Ascending aorta (tissue), 2 donors: ENCODE results near the gene CRTAC1. TPM values are rescaled to one million over a fixed set of nuclear protein-coding genes. Genes with fewer than 3 reads are reported as not detected.

ENCODE experiments used
- DNase-seq, 2 donors: peaks; one replicate each; pipeline ENCODE4 v3.0.0-alpha.2; 2019; ENCODE audit warnings: low spot score in 2 of 2
- H3K27ac ChIP-seq, 2 donors: fragments of 200-600 bp; sonication (generic); one replicate each; pipeline ENCODE4 v1.5.1; 2016 to 2017; ENCODE audit warnings: mild to moderate bottlenecking in 1 of 2
- H3K27me3 ChIP-seq: fragments of 200-600 bp; sonication (generic); one replicate; pipeline ENCODE4 v1.5.1; 2017
- H3K36me3 ChIP-seq, 2 donors: fragments of 200-600 bp; sonication (generic); one replicate each; pipeline ENCODE4 v1.5.1; 2016
- H3K4me1 ChIP-seq, 2 donors: fragments of 200-600 bp; sonication (generic); one replicate each; pipeline ENCODE4 v1.5.1; 2016 to 2017; ENCODE audit warnings: mild to moderate bottlenecking in 1 of 2
- H3K4me3 ChIP-seq, 2 donors: fragments of 200-600 bp; sonication (generic); one replicate each; pipeline ENCODE4 v1.5.1; 2016 to 2017; ENCODE audit warnings: mild to moderate bottlenecking in 1 of 2
- H3K9me3 ChIP-seq, 2 donors: fragments of 200-600 bp; sonication (generic); one replicate each; pipeline ENCODE4 v1.5.1; 2016
- intact Hi-C: fragments of 100-400 bp; cut with DNase I; formaldehyde crosslinking; loops from one replicate; pipeline ENCODE4 v1.15.1; 2023
- total RNA-seq: library from RNA; depleted of rRNA; stranded (reverse); fragments of >200 nt; gene quantifications from one replicate; pipeline ENCODE4 v1.1.0, GENCODE V29; 2016
- TF ChIP-seq, protein P1 (sequence below), 3 experiments: fragments of 200-600 bp in 2 of 3; fragments of 450-650 bp in 1 of 3; sonication (generic) in 2 of 3; IDR thresholded peaks; one replicate each; pipeline ENCODE4 v1.5.1; 2016 to 2019; ENCODE audit warnings: antibody characterized with exemption in 3 of 3, mild to moderate bottlenecking in 1 of 3, moderate library complexity in 1 of 3

CRTAC1 gene, protein sequence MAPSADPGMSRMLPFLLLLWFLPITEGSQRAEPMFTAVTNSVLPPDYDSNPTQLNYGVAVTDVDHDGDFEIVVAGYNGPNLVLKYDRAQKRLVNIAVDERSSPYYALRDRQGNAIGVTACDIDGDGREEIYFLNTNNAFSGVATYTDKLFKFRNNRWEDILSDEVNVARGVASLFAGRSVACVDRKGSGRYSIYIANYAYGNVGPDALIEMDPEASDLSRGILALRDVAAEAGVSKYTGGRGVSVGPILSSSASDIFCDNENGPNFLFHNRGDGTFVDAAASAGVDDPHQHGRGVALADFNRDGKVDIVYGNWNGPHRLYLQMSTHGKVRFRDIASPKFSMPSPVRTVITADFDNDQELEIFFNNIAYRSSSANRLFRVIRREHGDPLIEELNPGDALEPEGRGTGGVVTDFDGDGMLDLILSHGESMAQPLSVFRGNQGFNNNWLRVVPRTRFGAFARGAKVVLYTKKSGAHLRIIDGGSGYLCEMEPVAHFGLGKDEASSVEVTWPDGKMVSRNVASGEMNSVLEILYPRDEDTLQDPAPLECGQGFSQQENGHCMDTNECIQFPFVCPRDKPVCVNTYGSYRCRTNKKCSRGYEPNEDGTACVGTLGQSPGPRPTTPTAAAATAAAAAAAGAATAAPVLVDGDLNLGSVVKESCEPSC
- total RNA-seq = 25.2 TPM

GRCh38 chr10:98030093-98030821 is at the start of gene CRTAC1:
Gene CRTAC1 (minus strand): TSS chr10:98030621. CDS start chr10:98030472, 149 bp downstream.
- TF ChIP-seq, protein P1, sequence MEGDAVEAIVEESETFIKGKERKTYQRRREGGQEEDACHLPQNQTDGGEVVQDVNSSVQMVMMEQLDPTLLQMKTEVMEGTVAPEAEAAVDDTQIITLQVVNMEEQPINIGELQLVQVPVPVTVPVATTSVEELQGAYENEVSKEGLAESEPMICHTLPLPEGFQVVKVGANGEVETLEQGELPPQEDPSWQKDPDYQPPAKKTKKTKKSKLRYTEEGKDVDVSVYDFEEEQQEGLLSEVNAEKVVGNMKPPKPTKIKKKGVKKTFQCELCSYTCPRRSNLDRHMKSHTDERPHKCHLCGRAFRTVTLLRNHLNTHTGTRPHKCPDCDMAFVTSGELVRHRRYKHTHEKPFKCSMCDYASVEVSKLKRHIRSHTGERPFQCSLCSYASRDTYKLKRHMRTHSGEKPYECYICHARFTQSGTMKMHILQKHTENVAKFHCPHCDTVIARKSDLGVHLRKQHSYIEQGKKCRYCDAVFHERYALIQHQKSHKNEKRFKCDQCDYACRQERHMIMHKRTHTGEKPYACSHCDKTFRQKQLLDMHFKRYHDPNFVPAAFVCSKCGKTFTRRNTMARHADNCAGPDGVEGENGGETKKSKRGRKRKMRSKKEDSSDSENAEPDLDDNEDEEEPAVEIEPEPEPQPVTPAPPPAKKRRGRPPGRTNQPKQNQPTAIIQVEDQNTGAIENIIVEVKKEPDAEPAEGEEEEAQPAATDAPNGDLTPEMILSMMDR (IDR thresholded peaks at IDR 0.05) = no peak
- Histone ChIP-seq H3K4me3 (peak within 1 kb of the TSS; percentile 43 to 71), H3K36me3 (no peaks in the 10 kb centered on the region), H3K27me3 (peaks cover 11% of the 10 kb centered on the region), H3K9me3 (no peaks in the 10 kb centered on the region), H3K4me1 (peaks cover 9% of the 10 kb centered on the region in 2 donors), H3K27ac (no peak within 1 kb of the TSS)
- intact Hi-C loops = no loop called here
- DNase-seq = peak in 1 of 2 donors; percentile 74

GRCh38 chr10:98078774-98079173 is 48.4 kb upstream of the CRTAC1 start:
- H3K9me3 ChIP-seq = no peaks in the 10 kb centered on the region
- H3K4me3 ChIP-seq = no peak overlapping the region
- no peaks in the 10 kb centered on the region for H3K27me3 ChIP-seq
- DNase-seq = no peak
- intact Hi-C loops = no loop called here
- TF ChIP-seq, protein P1 (IDR thresholded peaks at IDR 0.05) = no peak
- no peak overlapping the region for H3K27ac ChIP-seq
- H3K4me1 ChIP-seq = no peaks in the 10 kb centered on the region
- no peaks in the 10 kb centered on the region for H3K36me3 ChIP-seq

- no peaks in the 10 kb centered on the region for H3K9me3 ChIP-seq
- no peaks in the 10 kb centered on the region for H3K4me1 ChIP-seq
- no peaks in the 10 kb centered on the region for H3K27me3 ChIP-seq
- intact Hi-C loops = no loop called here
- H3K36me3 ChIP-seq = no peaks in the 10 kb centered on the region
- no peak for DNase-seq
- TF ChIP-seq, protein P1 (IDR thresholded peaks at IDR 0.05) = no peak
- H3K27ac ChIP-seq = no peak overlapping the region
- no peak overlapping the region for H3K4me3 ChIP-seq
These were observed 46.8 kb upstream of the CRTAC1 start for GRCh38 chr10:98077223-98077622.

DNA sequence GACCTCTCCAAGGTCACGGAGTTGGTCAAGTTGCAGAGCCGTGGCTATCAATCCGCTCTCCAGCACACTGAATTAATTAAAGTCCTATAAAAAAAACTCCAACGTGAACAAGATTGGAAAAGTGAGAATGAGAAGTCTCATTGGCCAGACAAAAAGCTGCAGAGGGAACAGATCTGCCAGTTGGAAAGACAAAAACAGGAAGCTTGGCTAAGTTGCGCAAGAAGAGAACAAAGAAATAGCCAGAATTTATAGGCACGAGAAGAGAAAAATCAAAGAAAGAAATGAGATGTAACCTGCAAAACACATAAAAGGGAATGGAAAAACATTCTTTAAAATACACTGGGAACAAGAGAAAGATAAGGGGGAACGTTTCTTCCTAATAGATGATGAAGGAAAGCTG is 45.7 kb upstream of the CRTAC1 start:
- intact Hi-C loops = no loop called here
- TF ChIP-seq, protein P1 (IDR thresholded peaks at IDR 0.05) = no peak
- no peak overlapping the region for H3K4me3 ChIP-seq
- no peaks in the 10 kb centered on the region for H3K9me3 ChIP-seq
- H3K27me3 ChIP-seq = no peaks in the 10 kb centered on the region
- H3K27ac ChIP-seq = no peak overlapping the region
- no peak for DNase-seq
- no peaks in the 10 kb centered on the region for H3K4me1 ChIP-seq
- H3K36me3 ChIP-seq = no peaks in the 10 kb centered on the region

- Histone ChIP-seq H3K9me3 (no peaks in the 10 kb centered on the region), H3K27ac (no peak overlapping the region), H3K27me3 (no peaks in the 10 kb centered on the region), H3K4me3 (no peak overlapping the region), H3K4me1 (no peaks in the 10 kb centered on the region), H3K36me3 (no peaks in the 10 kb centered on the region)
- intact Hi-C loops = no loop called here
- TF ChIP-seq, protein P1 (IDR thresholded peaks at IDR 0.05) = no peak
- no peak for DNase-seq
These were observed 44.0 kb upstream of the CRTAC1 start for GRCh38 chr10:98074315-98074911.
